Stimulated activated CD4-positive, alpha-beta T cell treated with anti-CD3 and anti-CD28 coated beads, Interleukin-15, amount 100 ng/mL, for 1 hour (primary cell): ENCODE data around the gene VDAC1.
A peak's percentile ranks its signal among the peaks of the same experiment; 100 is the strongest.
"Not testable (repeated sequence)": the region's sequence is repeated elsewhere in the genome, so short reads cannot be mapped to it uniquely, and the experiment has no call there.

Experiments
- DNase-seq, 2 donors: peaks; one replicate each; pipeline ENCODE4 v3.0.0-alpha.2; 2020; ENCODE audit warnings: low read depth in 1 of 2, low spot score in 1 of 2

Gene VDAC1

GRCh38 chr5:133944263-133945185, 60.3 kb downstream of the VDAC1 start:
- DNase-seq, result peak in 1 of 2 donors; percentile 16

DNA sequence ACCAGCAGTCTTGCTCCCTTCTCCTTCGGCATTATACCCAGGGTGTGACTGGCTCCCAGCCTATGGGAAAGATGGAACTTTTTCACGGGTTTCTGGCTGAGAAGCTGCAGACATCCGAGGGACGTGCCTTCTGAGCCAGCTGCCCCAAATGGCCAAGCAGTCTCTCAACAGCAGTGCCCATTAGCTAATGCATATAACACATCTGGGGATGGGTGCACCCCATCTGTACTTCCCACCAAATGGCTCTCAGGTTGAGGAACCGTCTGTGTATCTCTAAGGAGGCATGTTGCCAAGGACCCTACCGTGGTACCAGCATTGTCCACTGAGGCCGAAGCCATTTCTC, 61.3 kb downstream of the VDAC1 start:
- no peak for DNase-seq

- no peak for DNase-seq
Measured at GRCh38 chr5:133942614-133943474, 61.9 kb downstream of the VDAC1 start.

GRCh38 chr5:133941456-133942196, 63.1 kb downstream of the VDAC1 start:
- DNase-seq, result no peak

GRCh38 chr5:133939668-133940067, 65.1 kb downstream of the VDAC1 start:
- DNase-seq, result no peak

- DNase-seq, result no peak
Measured at GRCh38 chr5:133938929-133939328, 65.8 kb downstream of the VDAC1 start.

- DNase-seq, result no peak
Measured at GRCh38 chr5:133938039-133938821, 66.5 kb downstream of the VDAC1 start.

- DNase-seq, result not testable (repeated sequence)
Measured at GRCh38 chr5:133937628-133938027, 67.1 kb downstream of the VDAC1 start.

DNA sequence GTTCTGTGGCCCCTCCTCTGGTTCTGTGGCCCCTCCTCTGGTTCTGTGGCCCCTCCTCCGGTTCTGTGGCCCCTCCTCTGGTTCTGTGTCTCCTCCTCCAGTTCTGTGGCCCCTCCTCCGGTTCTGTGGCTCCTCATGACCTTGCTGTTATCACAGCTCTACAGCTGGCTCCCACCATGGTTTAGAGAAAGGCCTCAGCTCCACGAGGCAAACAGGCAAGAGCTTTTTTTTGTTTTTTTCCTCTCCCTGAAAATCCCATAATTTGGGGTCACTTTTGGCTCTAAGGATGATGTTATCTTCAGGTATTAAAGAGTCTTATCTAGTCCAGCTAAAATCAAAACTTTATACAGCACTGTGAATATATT, 68.1 kb downstream of the VDAC1 start:
- no peak for DNase-seq

GRCh38 chr5:133935991-133936650, 68.7 kb downstream of the VDAC1 start:
- DNase-seq, result not testable (repeated sequence)

- DNase-seq, result no peak
Measured at GRCh38 chr5:133935667-133935940, 69.2 kb downstream of the VDAC1 start.

DNA sequence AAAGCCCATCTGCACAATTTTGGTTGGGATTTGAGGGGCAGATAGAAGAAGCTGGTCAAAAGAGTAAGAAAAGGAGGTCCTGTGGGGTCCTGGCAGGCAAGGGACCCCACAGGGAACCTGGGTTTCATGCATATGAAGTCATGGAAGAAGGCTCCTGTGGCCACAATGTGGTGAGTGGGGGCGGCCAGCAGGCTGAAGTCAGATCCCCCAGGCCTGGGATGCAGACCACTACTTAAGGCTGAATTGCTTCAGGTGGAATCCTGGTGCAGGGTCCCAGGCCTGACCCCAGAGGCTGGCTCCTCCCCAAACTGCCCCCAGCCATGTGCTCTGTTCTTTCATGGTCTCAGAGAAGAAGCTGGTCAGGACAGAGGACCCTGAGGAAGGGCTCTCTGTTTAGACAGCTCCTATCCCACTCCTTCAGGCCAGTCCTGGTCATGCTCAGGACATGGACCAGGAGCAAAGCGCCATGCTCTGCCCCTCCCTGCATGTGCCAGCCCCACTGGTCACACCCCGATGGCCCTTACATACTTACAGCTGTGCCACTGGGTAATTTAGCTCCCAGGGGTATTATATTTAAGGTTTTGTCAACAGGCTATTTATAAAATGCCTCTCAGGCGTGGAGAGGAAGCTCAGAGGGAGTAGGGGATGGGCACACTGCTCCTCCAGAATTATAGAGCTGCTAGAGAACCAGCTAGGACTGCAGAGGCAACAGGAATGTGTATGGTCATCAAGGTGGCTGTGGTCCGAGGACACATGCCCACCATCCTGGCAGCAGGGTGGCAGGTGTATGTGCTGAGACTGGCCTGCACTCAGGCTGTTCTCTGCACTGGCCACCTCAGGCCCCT, 69.7 kb downstream of the VDAC1 start:
- DNase-seq, result no peak

- no peak for DNase-seq
Measured at GRCh38 chr5:133934311-133934710, 70.5 kb downstream of the VDAC1 start.

DNA sequence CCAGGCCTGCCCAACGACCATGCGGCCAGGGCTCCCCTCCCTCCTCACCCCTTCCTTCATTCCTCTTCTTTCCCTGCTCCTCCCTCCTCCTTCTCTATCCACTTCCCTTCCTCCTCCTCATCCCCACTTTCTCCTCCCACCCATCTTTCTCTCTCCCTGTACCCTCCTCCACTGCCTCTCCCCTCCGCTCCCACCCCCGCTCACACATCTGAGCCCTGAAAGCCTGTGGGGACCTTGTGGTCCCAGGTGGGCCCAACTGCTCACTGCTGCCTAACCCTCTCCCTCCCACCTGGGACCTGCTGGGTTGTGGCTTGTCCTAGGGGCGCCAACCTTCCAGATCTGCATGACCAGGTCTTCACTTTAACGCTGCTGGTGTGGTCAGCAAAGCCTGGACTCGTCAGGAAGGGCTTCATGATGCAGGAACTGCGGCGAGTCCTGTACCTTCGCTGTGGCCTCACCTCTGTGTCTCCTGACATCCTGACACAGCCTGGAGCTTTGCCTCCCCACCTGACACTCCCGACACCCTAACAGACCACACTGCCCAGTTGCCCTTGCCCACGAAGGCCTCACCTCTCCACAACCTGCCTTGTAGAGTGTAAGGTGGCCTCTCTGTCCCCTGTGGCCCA, 71.0 kb downstream of the VDAC1 start:
- DNase-seq, result no peak

DNA sequence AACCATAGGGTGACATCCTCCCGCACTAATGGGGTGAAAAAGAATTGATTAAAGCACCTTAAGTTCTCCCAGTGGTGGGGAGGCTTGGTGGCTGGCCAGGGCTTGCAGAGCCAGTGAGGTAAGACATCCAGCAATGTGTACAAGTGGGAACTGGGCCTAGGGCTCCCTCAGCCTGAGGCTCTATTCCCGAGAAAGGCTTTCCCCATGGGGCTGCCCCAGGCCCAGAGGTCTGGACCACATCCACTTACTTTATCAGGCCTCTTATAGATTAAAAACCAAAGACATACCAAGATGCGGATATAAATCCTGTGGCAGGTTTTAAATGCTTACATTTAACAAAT, 71.6 kb downstream of the VDAC1 start:
- no peak for DNase-seq

DNA sequence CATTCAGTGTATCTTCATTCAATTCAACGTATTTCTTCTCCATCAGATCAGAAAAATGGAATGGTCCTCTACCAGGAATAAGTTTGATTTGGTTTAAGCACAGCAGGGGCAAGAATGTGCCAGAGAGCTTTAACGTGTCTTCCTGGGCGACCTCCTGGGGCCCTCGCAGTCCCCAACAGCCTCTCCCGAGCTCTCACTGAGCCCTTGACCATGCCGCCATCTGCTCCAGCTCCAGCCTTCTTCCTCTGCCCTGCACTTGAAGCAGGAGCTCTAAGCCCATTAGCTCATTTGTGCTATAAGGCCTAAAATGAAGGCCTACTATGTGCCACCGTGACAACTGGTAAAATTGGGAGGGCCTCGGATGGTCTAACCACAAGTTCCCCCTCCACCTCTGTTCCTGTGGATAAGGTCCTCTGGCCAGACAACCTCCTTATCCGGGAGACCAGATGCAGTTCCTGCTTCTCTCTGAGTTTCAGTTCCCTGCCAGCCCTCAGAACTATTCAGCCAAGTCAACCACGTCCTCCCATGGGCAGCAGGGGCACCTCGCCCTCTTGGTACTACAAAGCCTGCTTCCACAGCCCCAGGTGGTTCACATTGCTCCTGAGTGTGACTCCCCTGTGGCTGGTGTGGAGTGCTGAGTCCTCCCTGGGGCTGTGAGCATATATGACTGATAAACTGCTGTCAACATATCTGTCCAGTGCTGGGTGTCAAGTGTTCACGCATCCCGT, 72.2 kb downstream of the VDAC1 start:
- DNase-seq, result no peak

- no peak for DNase-seq
Measured at GRCh38 chr5:133931546-133931945, 73.2 kb downstream of the VDAC1 start.

GRCh38 chr5:133930813-133931090, 74.0 kb downstream of the VDAC1 start:
- no peak for DNase-seq
